Bone marrow (tissue), 2 donors: ENCODE measurements around the gene XPNPEP1.
"Not testable (repeated sequence)": the region's sequence is repeated elsewhere in the genome, so short reads cannot be mapped to it uniquely, and the experiment has no call there.

Experiments
- DNase-seq, 2 donors: peaks; one replicate each; lab custom pipeline; 2025; lab: John Stamatoyannopoulos, UW

The XPNPEP1 gene

DNA sequence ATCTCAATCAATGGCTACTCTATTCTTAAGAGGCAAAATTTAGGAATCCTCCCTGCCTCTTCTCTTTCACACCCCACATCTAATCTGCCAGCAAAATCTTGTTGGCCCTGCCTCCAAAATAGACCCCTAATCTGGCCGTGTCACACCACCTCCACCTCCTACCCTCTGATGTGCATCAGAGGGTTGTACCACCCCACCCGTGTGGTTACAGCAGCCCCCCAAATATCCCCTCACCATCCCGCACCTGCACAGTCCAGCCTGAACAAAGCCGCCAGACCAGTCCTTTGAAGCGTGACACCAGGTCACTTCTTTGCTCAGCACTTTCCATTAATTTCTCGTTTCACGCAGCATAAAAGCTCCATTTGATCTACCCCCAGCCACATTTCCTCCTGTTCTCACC, 776 bp upstream of the XPNPEP1 start:
- no peak for DNase-seq

DNA sequence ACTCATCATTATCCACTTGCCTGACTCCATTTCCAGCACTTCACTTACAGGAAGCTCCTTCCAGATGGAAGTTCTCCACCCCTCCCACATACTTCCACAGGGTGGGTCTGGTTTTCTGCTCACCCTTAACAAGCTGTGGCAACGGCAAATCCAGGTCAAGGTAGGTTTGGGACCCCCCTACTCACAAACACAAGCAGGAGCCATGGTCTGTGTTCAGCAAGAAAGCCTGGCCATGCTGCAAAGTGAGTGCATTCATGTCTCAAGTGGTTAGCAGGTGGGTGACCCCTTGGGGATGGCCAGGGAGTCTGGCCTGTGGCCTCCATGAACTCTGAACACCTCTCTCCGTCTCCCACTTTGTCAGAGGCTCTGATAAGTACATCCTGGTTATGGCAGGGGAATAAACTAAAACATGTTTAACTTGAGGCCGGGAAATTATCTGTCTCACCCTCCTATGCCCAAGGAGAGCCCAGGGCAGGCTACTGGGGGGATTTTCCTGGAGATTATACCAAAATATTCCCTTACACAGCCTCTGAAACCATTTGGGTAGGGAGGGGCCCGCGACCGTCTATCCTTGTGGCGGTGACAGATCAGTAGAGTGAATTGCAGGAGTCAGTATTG, 844 bp downstream of the XPNPEP1 start:
- DNase-seq = no peak

DNA sequence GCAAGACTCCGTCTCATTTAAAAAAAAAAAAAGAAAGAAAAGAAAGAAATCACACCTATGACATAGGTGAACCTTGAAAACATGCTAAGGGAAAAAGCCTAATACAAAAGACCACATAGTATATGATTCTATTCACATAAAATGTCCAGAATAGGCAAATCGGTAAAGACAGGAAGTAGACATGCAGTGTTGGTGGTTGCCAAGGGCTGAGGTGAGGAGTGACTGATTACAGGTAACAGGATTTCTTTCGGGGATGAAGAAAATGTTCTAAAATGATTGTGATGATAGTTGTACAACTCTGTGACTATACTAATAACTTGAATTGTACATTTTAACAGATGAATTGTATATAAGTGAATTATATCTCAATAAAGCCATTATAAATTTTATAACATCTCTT, 3.3 kb downstream of the XPNPEP1 start:
- no peak for DNase-seq

DNA sequence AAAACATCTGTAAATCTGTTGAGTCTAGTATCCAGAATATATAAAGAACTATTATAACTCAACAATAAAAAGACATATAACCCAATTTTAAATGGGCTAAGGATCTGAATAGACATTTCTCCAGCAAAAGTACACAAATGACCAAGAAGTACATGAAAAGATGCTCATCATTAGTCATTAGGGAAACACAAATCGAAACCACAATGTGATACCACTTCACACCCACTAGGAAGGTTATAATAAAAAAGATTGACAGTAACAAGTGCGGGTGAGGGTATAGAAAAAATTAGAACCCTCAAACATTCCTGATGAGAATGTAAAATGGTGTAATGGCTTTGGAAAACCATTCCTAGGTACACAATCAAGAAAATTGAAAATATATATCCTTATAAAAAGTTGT, 4.1 kb downstream of the XPNPEP1 start:
- no peak for DNase-seq

DNA sequence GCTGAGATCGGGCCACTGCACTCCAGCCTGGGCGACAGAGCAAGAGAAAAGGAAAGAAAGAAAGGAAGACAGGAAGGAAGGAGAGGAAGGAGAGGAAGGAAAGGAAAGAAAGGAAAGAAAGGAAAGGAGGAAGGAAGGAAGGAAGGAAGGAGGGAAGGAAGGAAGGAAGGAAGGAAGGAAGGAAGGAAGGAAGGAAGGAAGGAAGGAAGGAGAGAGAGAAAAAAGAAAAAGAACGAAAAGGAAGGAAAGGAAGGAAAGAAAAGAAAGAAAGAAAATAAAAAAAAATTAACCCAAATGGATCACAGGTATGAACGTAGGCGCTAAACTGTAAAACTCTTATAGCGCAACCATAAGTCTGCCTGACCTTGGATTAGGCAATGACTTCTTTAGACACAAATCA, 4.6 kb downstream of the XPNPEP1 start:
- not testable (repeated sequence) for DNase-seq

DNA sequence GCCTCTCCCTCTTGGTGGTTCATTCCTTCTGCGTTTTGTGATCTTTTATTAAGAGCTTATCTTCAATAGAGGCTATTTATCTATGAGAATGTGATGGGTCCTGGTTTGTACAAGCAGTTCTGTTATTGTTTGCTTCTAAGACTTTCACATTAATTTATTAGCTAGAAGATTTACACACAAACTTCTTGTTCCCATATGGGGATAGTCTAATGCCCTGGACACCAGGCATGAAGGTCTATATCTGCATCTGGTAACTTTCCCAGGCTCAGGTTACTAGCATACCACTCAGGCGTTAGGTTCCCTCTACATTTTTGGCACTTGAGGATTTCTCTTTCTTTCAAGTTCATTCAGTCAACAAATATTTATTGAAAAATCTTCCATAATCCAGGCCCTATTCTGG, 7.7 kb downstream of the XPNPEP1 start:
- no peak for DNase-seq

DNA sequence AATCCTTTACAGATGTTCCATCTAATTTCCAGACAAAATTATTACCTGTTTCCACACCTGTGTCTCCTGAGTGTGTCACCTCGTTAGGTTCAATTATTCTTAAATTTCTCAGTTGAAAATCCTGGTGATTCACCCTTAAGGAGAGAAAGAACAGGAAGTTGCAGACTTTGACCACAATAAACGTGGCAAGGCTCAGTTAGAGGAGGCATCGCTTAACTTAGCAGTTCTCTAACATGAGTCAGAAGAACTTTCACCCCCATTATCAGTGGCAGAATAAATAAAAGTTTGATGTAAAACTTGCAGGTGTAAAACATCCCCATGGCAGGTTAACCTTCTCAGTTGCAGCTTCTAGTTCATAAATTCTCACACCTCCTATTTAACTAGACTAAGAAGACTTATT, 8.3 kb downstream of the XPNPEP1 start:
- DNase-seq = peak in 1 of 2 donors; percentile 87

DNA sequence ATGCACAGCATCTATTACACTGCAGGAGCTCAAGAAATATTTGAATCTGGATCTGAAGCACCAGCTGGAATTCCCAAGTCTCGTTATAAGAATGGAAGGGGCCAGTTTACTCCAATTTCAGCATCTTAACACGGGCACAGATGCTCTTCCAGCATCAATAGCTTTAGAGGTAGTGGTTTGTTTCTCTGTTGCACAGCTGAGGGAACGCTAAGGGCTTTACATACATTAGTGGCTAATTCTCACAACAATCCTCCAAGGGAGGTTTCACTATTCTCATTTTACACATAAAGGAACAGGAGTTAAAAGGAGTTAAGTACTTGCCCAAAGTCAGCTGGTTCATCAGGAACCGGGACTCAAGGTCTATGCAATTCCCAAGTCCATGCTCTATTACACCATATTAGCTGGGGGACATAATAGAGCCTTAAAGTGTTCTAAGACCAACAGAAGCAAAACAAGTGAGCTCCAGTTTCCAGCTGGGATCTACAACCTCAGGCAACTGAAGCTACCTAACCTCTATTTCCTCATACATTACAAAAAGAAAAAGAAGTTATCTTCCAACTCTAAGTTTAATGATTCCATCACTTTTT, 9.9 kb downstream of the XPNPEP1 start:
- DNase-seq = no peak

DNA sequence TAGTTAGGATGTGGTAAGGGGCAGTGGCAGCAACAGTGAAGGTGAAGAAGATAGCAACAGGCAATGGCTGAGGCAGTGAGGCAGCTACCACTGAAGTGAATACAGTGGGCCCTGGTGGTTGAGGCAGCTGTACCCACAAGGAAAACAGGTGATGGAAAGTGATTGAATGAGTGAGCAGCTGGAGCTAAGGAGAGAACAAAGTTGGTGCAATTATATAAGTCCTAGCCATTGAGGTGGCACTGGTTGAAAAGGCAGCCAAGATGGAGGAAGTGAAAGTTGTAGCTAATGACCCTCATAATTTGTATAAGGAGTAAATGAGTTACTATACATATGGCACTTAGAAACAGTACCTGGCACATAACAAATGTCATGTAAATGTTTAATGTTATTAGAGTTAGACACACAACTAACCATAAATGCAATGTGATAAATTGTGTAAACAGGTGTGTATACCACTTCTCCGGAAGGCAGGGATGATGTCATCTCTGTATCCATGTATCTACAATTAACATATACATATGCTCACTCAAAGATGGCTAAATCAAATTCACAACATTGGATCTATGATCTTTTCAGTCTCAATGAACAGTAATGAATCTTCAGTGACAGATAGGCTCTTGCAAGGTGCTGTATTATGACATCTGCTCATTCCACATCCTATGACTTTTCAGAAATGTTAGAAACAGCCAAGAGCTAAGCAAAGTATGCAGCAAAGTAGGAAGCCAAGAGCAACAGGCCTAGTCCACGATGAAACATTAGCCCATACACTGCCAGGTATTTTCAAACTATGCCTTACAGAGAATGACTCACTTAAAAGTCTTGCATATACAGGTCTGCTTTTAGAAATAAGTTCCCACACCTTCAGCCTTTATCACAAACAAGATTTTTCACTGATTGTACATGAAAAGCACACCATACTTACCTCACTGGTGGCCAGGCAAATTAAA, 10.7 kb downstream of the XPNPEP1 start:
- no peak for DNase-seq

DNA sequence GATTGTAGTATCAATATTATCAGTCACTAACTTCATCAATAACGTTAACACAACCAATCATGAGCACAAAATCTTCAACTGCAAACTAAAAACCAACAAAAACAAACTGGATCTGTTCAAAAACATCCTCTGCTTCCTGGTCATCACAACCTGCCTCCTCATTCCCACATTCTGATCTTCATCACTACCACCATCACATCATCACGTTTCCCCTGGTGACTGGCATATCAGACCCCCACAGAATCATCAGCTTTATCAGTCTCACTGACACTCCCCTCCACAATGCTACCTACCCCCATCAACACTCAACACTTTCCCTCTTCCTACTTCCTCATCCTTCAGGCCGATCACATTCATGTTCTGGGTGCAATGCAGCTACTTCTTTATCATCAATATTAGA, 11.4 kb downstream of the XPNPEP1 start:
- DNase-seq = no peak

DNA sequence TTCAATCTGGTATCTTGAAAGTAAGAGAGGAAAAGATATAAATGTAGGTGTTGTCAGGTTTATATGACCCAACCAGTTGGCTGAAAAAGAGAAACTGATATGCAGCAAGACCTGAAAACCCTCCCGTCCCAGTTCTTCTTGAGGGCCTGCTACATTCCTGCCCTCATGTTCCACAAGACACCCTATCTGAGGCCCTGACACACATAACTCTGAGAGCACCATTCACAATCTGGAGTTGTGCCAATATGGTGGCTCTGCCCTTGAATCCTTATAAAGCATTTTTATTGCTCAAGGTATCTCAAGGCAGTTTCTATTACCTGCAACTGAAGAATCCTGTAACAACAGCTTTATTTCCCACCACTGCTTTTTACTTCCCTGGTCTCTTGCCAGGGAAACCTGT, 17.0 kb downstream of the XPNPEP1 start:
- no peak for DNase-seq

DNA sequence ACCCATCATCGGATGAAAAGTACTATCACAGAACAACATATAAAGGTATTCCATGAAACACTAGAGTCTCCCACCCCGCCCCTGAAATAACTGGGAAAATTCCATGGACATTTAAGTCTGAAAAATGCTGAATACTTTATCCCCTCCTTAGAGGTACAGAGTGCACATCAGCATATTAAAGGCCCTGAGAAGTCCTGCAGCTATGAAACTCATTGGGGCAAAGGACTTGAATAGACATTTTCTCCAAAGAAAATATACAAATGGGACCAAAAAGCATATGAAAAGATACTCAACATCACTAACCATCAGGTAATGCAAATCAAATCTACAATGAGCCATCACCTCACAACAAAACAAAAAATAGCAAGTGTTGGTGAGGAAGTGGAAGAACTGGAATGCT, 18.9 kb downstream of the XPNPEP1 start:
- DNase-seq = no peak

DNA sequence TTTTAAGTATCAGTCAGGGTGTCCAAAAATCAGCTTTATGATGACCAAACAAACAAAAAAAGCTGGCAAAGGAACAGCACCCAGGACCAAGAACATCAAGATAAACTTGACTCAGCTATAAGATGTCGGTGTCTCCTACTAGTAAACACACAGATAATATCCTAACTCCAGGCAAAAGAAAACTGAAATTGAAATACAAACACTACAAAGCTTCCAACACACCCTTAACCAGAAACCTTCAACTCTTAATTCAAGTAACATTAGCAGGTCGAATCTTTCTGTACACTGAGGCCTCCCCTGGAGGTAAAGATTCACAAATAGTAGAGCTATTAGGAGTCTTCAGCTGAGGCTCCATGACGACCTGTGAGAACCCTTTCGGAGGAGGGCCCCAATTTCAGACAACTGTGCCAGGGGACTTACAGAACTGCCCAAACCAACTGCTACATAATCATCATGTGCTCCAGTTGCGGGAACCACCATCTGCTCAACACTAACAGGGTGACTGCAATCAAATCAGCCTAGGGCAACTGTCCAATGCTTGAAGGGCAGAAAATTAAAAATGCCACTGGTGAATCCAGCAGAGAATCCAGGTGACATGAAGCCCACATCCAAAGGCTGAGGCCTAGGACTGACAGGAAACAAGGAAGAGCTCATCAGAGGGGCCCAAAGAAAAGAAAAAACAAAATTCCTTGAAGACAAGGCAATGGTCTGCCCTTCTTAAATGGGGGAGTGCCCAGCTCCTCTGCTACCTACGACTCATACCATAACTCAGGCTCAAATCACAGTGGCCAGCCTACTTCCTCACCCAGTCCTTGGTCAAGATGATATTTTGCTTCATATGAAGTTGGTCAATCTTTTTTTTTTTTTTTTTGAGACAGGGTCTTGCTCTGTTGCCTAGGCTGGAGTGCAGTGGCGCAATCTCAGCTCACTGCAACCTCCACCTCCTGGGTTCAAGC, 20.0 kb downstream of the XPNPEP1 start:
- DNase-seq = peak in 1 of 2 donors; percentile 38

DNA sequence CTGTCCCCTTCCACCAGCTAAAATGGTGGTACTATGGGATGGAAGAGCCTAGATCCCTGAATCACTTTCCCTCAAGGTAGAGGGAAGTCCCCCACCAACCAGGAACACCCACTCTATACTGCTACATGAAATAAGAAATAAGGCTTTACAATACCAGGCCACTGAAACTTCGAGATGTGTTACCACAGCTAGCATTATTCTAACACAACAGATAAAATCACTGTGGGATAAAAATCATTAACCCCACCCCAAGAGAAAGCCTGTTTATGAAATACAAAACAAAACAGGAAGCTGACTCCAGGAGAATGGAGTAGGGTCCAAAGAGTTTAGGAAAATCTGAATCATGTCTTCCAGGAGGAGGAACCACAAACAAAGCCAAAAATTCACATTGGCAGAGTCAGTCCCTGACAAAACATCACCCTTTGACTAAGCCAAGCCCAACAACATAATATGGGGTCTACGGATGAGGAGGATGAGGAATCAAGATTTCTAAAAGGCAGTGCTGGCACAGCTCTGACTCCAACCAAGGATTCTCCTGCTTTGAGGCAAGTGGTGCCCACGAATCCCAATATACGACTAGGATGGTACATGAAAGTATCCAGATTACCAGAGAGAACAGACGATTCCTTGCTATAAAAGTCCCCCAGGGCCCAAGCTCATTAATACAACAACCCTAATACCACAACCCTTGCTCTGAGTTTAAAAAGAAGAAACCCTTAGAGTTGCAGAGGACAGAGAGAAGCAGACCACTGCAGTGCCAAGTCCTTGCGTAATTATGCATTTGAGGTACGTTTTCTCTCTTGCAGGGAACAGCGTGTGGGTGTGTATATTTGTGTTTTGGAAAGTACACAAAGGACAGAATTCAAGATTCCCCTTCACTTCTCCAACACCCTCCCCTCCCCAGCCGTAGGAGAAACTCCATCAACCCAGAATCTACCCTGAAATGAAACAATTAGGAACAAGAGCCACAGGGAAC, 23.7 kb downstream of the XPNPEP1 start:
- DNase-seq = no peak

DNA sequence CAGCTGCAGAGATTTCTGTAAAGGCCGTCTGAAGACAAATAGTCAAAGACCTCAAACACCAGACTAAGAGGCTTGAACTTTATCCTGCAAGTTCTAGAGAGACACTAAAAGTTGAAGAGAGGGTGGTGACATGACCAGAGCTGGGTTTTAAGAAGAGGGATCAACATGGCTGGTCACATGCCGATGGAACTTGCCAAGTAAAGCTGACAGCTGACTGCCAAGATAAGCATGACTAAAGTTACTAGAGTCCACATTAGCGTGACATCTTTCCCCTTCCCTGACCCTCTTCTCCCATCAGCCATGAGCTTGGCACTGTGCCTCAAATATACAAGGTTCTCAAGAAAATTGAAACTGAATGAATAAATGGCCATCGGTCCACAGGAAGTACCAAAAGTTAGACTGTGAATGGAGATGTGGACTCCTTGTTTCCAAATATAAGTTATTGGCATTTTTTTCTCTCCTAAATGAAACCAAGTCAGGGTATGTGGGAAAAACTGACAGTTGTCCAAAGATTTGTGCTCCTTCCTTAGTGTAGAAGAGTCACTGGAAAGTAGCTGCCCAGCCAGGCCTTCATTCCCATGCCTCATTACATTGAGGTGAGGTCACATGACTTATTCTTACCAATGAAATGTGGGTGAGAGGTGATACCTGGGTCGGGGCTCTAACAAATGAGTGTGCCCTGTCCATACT, 24.5 kb downstream of the XPNPEP1 start:
- no peak for DNase-seq

DNA sequence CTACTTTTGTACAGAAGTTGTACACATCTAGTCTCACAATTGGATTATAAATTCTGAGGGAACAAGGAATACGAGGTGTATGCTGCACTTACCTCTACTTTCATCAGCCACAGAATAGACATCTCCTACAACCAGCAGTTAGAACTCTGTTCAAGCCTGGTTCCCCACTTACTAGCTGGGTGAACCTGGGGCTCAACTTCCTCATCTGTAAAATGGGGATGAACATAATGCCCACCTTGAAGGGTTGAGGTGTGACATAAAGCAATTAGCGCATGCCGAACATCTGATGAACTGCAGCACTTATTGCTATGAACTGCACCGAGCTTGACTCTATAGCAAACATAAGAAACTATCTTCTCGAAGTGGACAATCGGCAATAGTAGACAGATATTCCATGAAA, 25.3 kb downstream of the XPNPEP1 start:
- no peak for DNase-seq

DNA sequence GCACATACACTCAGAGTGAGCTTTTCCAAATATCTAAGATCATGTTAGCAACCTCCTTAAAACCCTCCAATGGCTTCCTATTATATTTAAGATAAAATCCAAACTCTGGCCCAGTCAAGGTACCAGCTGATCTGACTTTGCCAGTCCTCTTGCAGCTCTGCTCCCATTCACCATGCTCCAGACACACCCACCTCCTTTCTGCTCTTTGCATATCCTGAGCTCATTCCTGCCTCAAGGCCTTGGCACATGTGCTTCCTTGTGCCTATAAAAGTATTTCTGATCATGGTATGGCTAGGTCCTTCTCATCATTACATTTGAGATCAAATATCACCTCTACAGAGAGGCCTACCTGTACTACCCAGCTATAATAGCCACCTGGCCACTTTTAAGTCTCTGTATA, 27.5 kb downstream of the XPNPEP1 start:
- no peak for DNase-seq

DNA sequence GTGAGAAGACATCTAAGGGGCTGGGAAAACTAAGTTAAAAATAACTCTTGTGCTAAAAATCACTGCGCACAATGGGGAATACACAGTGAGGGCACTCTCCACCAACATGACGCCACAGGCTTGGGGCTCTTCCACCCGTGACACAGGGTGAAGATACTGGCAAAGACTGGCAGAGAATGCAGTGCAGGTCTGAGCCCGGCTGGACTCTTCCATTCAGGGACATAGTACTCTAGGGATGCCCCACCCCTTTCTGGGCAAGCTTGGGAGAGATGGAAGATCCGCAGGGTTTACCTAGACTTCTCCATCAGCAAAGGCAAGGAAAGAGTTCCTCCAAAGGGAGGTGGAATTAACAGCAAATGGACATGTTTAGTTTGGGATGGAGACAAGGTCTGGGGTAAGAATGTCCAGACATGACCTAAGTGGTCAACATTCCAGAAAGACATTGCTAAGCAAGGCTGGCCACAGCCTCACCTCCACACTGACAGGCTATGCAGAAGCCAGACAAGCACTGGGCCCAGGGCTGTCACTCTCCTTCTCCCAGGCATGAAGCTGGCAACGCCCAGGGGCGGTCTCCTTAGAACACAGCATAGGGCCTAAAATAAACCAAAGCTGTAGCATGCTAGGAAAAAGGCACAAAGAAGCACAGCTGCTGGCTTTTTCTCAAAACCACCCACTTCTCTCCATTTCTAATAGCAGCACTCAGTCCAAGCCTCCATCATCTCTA, 28.1 kb downstream of the XPNPEP1 start:
- DNase-seq = no peak

DNA sequence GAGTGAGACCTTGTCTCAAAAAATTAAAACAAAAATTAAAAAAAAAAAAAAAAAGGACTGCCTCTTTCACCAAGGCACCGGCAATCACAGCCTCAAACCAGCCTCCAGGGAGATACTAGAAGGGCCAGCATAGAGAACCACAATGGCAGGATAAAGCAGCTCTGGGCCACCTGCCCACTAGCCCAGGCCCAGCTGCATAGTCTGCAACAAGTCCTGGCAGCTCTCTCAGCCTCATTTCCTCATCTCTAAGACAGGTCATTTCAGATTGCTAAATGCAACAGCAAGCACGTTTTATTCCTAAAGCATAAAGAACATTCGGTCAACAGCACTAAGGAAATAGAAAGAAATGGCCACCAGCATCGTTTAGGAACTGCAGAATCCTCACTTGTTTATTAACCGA, 28.8 kb downstream of the XPNPEP1 start:
- DNase-seq = no peak

DNA sequence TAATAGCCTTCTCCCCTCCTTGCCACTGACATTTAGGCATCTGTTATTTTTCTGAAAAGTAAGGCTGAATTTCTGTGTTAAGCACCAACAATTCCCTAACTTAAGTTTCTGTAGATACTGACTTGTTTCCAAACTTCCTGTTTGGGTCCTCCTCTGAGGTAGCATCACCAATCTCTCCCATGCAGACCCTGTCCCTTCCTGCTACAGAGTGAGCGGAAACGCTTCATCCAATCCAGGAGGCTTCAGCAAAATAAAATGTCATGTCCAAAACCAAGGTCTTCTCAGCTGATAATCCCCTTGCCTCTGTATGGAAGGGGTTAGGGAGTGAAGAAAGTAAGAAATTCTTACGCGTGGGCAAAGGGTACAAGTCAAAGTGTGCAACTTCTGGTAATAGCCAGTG, 29.9 kb downstream of the XPNPEP1 start:
- DNase-seq = no peak
